UCSD-AML1 (cell line): ENCODE results near the gene IGF2R.

Source experiments
- DNase-seq: peaks from one replicate; lab custom pipeline; 2025; ENCODE audit not compliant: unreplicated experiment; lab: John Stamatoyannopoulos, UW

Gene IGF2R

DNA sequence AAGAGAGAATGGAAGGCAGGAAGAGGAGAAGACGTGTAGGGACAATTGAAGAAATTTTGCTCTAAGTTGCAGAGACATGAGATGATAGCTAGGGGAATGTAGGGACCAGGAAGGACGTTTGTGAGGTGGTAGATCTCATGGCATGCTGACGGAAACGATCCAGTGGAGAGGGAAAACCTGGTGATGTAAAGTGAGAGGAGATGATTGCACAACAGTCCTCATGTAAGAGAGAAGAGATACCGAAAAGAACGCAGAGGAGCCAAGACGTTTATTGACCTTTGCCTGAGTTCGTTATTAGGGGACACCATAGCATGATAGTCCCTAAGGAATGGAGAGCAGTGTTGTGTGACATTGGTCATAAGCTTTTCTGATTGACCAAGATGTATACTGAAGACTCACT is 55.3 kb downstream of the IGF2R start:
- DNase-seq: no peak

DNA sequence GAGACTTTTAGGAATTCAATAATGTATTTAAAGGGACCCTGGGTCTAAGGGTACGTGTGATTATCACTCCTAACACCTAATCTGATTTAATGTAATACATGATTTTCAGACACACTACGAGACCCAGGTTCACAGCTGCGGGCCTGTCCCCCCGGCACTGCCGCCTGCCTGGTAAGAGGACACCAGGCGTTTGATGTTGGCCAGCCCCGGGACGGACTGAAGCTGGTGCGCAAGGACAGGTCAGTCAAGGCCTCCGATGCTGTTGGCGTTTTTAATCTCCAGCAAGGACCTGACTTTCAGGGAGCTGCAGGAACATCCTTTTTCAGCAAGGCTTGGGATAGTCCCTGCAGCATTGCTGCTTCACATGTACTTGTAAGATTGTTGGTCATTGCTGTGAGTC is 58.2 kb downstream of the IGF2R start:
- no peak for DNase-seq

DNA sequence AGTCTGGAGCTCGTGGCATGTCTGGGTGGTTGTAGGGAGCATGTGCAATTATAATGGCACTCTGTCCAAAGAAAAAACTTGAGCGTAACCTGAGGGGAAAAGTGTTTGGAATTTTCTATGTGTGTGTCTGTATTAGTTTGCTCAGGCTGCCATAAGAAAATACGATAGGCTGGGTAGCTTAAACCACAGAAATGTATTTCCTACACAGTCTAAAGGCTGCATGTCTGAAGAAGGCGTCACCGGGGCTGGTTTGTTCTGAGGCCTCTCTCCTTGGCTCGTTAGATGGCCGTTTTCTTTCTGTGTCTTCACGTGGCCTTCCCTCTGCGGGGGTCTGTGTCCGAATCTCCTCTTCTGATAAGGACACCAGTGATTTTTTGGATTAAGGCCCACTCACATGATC is 59.0 kb downstream of the IGF2R start:
- DNase-seq: no peak

DNA sequence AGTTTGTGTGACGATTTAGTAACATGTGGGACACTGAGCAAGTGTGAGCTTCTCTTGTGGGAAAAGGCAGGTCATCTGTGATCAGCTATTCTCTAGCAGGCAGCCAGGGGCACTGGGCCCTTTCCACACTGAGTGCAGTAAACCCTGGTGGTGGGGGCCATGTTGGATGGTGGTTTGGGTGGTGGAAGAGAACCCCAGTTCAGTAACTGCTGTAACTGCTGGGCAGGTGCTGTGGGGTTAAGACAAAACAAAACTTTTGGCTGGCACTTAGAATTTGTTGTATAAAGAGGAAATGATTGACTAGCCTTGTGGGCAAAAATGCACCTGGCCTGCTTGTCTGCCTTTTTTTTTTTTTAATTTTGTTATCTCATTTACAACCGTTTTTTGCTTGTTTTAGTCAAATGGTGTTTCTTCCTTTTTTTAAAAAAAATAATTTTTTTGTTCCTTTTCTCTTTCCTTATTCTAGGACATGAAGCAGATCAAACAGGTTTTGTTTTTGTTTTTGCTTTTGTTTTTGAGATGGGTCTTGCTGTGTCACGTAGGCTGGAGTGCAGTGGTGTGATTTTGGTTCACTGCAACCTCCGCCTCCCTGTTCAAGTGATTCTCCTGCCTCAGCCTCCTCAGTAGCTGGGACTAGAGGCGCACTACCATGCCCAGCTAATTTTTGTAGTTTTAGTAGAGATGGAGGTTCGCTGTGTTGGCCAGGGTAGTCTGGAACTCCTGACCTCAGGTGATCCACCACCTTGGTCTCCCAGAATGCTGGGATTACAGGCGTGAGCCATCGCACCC is 59.8 kb downstream of the IGF2R start:
- DNase-seq: no peak

DNA sequence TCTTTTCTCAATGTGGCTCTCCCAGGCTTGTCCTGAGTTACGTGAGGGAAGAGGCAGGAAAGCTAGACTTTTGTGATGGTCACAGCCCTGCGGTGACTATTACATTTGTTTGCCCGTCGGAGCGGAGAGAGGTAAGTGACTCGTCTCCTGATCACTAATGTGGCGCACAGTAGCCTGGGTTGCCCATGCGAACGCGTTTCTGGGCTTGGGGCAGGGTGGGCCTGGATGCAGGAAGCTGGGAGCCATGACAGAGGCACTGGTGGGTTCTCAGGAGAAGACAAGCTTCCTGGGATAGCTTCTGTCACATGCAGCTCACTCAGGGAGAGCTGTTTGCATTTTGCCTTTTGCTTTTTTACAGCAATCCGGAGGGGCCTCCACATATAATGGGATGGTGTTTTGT is 60.6 kb downstream of the IGF2R start:
- no peak for DNase-seq

DNA sequence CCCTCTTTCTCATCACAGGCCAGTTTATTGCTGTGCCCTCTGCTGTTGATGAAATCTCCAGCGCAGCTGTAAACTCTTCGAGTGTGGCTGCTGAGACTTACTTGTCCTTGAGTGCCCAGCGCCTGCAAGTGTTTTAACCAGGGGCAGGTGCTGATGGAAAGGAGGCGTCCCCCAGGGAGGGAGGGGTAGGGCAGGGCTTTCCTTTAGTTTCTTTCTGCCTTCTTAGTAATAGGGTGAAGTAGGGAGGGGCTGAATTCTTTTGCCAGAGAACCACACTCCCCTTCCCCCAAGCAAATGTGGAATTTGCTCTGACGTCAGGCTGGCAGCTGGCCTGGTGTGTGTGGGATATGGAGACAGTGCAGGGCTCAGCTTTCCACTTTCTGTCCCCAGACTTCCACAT is 61.2 kb downstream of the IGF2R start:
- no peak for DNase-seq

DNA sequence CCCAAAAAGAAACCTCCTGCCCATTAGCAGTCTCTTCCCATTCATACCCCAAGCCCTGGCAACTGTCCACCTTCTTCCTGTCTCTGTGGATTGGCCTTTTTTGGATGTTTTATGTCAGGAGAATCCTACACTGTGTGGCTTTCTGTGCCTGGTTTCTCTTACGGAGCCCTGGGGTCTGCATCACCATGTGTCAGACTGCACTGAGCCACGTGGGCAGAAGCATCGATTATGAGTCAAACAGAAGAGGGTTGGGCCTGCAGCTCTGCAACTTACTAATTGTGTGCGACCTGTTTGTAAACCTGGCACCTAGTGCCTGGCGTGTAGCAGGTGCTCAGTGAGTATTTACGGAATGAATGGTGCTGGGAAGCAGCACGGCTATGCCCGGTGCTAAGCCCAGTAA is 62.6 kb downstream of the IGF2R start:
- no peak for DNase-seq

DNA sequence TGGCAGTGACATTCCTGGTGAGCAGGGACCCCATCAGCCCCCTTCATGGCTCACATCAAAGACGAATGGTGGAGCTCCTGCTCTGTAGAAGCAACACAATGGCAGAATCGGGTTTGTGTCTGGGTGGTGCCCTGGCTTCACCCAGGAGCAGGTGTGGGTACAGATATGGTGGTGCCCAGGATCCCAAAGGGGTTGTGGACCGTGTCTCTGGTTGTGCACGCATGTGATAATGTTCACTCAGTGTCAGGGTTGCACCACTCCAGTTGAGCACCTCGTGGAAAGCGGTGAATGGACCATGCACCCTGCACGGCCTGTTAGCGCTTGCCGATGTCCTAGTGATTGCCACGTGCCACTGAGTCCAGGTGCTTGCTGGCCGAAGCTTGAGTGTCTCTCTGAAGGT is 63.0 kb downstream of the IGF2R start:
- no peak for DNase-seq

DNA sequence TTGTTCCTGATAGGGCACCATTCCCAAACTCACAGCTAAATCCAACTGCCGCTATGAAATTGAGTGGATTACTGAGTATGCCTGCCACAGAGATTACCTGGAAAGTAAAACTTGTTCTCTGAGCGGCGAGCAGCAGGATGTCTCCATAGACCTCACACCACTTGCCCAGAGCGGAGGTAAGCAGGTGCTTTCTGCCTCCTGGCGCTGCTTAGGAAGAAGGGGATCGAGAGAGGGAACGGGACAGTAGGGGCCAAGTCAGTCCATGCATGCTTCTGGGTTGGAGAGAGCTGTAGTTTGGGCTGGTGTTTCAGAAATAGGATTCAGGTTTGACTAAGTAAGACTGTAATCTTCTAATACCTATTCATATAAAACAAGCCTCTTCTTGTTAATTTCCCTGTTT is 63.7 kb downstream of the IGF2R start:
- no peak for DNase-seq

DNA sequence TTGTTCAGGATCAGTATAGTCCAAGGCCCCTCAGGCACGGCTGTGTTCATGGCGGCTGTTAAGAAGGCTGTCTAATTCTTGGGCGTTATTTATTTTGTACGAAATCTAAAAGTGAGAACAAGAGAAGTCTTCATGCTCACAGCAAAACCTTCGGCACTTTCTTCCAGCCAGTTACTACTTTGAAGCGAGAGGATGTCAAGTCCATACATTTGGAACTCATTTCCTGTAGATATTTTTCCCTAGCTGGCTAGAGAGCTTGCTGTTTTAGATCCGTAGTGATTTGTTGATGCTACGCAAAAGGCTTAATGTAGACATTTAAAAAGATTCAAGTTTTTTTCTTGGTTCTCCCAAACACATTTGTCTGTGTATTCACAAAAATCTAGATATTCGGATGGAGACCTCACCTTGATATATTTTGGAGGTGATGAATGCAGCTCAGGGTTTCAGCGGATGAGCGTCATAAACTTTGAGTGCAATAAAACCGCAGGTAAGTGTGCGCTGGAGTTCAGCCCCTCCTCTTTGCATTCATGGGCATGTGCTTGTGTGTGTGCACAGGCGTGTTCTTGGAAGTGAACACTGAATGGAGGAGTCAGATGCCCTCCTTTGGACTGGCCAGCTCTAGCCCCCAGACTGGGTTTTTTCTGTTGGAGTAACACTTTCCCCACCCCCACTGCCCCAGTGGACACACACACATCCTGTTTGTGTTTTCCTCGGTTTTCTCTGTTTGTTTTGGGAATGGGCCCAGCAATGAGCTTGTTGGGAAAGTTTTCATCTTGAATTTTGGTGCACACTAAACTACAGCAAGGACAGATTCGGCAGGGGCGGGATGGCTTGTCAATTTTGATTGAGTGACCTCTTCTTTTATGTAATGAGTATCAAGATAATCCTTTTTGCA is 65.4 kb downstream of the IGF2R start:
- DNase-seq: no peak

DNA sequence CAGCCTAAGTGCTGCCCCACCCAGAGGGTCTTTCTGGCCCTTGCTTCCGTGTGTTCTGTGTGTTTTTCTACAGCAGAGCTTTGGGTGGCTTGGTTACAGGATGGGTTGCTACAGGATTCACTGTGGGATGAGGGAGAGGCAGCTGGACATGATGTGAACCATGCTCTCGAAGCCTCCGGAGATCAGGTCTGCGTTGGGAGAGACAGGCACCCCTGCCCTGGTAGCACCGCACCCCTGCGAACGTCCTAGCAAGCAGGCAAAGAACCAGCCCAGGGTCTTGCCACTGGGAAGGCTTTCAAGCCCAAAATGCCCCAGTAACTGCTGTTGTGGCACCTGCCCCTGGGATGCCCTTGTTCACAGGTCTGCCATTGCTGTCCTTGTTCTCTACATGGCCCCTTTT is 66.4 kb downstream of the IGF2R start:
- no peak for DNase-seq

DNA sequence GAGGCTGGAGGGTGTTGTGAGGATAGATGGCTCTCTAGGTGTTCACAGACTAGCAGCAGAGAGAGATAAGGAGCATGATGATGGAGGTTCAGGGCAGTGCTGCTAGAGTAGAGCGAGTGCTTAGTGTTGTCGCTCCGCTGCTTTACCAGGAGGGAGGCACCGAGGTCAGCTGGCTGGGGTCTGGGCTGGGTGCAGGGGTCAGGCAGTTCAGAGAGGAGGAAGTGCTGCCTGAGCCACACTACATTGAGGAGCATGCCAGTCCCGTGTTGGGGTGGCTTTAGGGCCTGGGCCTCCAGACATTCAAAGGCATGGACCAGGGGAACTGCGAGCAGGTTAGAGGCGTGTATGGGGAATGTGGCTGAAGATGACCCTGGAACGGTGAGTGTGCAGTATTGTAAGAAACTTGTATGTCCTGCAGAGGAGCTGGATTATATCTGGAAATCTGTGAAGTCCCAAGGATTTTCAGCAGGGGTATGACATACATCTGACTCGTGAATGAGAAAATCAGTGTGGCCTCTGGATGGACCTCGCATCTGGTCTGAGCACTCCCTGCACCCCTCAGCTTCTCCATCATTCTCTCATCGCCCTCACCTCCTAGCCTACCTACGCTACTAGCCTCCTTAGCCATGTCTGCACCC is 66.9 kb downstream of the IGF2R start:
- DNase-seq: no peak

DNA sequence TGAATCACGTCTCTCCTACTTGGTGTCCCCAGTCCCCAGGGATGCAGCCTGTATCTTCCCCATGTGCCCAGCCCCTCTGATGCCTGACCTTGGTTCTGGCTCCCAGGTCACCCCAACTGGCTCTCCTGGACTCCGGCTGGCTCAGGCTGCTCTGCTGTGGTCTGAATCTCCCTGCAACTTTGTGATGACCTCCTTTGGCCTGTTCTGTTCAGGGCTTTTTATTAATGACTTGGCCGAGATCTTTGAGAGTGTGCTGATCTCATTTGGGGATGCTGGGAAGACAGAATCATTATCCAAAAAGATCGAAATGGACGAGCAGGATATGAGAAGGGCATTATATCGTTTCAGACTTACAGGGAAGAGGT is 67.4 kb downstream of the IGF2R start:
- DNase-seq: no peak

DNA sequence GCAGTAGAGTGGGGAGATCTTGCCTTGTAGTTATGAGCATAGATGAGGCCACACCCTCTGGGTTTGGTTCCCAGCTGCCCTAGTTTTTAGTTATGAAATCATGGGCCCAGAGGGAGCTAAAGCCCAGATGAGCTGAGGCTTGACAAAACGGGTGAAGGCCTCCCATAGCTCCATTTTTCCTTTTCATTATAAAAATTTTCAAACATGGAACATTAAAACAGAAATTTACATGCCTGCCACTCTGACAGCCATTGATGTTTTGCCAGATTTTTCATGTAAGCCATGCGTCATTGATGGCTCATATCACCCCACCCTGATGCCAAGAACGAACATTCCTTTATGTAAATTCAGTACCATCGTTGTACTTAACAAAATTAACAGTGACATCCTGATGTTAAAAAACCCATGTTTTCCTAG is 67.9 kb downstream of the IGF2R start:
- DNase-seq: no peak

DNA sequence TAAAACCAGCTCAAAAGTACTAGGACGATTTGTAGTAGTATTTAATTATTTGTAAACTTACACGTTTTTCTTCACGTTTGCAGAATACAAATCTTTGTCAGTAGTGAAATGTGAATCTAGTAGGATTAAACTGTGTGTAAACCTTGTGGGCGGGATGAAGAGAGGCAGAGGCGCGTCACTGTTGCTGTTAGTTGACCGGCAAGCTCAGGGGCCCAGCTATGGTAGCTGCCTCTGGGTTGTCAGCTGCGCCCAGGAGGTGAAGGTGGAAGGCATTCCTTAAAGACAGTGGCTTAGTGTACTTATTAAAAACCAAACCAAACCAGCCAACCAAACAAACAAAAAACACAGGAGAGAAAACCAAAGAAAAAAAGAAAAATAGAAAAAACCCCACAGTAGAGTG is 69.6 kb downstream of the IGF2R start:
- no peak for DNase-seq

DNA sequence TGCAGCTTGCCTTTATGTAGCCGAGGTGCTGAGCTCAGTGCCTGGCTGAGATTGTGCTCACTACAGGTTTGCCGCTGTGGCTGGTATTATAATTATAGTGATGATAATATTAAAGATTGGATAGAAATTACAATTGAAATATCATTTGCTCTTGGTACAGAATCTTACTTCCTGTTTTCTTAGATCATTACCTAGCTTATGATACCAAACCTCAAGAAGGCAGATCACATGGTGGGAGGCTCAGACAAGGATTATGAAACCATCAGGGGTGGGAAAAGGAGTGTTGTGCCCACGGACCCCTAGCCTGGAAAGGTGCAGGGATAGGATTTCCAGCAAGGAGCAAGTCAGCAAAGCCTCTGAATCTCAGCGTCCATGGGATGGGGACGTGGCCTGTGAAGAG is 70.6 kb downstream of the IGF2R start:
- DNase-seq: no peak

DNA sequence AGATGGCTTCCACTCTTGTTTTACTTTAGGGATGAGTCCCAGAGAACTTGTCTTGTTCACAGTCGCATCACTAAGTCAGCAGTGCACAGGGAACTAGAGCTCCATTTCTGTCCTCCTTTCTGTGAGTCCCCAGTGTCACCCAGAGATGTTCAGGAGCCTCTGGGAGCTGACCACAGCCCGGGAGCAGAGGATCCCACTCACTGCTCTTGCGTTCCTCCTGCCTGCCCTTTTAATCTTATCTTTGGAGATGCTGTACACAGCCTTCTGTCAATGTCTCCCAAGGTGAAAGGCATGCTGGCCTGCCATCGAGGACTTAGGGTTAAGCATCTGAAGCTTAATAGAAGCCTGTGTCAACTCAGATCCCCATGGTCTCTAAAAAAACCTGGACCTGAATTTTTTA is 71.2 kb downstream of the IGF2R start:
- DNase-seq: no peak

DNA sequence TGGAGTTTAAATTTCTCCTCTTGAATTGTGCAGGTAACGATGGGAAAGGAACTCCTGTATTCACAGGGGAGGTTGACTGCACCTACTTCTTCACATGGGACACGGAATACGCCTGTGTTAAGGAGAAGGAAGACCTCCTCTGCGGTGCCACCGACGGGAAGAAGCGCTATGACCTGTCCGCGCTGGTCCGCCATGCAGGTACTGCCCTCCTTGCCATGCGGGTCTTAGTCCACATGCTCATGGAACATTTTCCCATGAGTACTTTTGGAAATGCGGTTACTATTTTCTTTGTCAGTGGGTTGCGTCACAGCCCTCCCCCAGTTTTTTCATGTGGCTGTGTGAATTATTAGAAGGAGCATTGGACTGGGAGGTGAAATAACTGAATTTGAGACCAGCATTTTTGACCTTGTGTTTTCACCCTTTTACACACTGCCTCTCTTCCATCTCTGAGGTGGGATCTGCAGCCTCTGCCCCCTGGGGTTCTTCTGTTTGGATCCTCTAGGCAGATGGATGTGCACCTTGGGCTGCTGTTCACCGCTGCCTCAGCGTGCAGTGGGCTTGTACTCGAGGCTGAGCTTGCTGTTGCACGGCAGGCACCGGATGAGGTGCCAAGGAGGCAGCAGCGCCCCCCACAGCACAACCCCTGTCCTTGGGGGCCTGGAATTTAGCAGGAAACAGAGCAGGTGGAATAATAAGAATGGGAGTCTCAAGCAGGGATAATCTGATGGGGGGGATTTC is 71.8 kb downstream of the IGF2R start:
- DNase-seq: no peak

DNA sequence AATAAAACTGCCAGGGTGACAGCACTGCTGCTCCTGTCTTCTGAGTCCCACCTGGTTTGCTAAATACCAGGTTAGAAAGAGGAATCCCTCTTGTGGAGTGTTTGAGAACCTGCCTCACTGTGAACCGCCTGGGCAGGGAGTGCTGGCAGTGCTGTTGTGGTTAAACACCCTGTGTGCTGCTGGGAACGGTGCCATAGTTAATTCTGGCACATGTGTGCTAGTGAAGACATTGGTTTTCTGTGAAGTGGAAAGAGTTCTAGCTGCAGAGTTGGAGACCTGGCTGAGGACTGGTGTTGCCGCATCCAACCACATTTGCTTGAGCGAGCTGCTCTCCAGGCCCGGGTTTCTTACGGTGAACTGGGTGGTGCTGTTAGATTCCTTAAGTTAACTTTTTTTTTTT is 72.7 kb downstream of the IGF2R start:
- no peak for DNase-seq

DNA sequence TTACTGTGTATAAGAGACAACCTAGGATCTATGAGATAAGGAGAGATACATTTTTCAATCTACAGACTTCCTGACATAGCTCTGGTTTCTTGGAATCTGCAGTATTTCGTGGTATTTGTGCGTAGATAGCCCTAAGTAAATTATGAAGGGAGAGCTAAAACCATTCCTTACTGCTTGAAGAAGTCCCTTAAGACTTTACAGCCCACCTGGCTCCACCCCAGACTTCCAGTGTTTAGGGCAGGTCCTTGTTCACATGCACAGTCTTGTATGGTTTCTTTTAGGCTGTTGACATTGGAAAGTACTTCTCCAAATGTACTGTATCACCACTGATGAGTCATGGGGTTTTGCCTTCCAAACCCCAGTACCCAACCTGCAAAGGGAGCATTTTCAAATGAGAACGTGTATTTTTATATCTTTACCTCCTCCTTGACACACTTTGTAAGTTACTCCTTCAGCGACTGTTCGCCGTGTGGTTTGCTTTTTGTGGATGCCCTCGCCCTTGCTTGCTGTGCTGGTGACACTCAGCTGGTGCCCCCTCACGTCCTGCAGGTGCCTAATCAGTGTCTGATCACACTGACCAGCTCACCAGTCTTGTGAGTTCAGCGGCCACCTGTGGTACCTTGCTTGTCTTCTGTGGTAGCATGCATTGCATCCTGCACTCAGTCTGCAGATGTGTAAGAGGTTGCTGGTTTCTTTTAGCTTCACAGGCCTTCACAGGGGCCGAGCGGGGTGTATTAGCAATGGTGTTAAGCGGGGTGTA is 73.3 kb downstream of the IGF2R start:
- DNase-seq: no peak
